Nephron progenitor cell (in vitro differentiated cells): ENCODE results near the gene SAP30L.

Experiments
- DNase-seq: peaks from one replicate; pipeline ENCODE4 v3.0.0; 2021
- H3K27ac Mint-ChIP-seq: 2 replicates; pipeline ENCODE4 v1.8.0; 2021; ENCODE audit warnings: mild to moderate bottlenecking, moderate library complexity, mixed read lengths
- H3K27me3 Mint-ChIP-seq: 2 replicates; pipeline ENCODE4 v1.8.0; 2021; ENCODE audit warnings: mild to moderate bottlenecking, low read depth, mixed read lengths; ENCODE audit not compliant: poor library complexity
- H3K36me3 Mint-ChIP-seq: 2 replicates; pipeline ENCODE4 v1.8.0; 2021; ENCODE audit warnings: low read depth, mixed read lengths
- H3K4me1 Mint-ChIP-seq: 2 replicates; pipeline ENCODE4 v1.8.0; 2021; ENCODE audit warnings: mixed read lengths
- H3K4me3 Mint-ChIP-seq: 2 replicates; pipeline ENCODE4 v1.8.0; 2021; ENCODE audit warnings: mild to moderate bottlenecking, moderate library complexity, mixed read lengths
- H3K9me3 Mint-ChIP-seq: 2 replicates; pipeline ENCODE4 v1.8.0; 2021; ENCODE audit warnings: mild to moderate bottlenecking, moderate library complexity, mixed read lengths
- TF ChIP-seq, protein P1 (sequence below): fragments of 200-600 bp; sonication (generic); IDR thresholded peaks from 2 replicates; pipeline ENCODE4 v1.5.0; 2021; ENCODE audit warnings: antibody characterized with exemption

SAP30L gene

DNA sequence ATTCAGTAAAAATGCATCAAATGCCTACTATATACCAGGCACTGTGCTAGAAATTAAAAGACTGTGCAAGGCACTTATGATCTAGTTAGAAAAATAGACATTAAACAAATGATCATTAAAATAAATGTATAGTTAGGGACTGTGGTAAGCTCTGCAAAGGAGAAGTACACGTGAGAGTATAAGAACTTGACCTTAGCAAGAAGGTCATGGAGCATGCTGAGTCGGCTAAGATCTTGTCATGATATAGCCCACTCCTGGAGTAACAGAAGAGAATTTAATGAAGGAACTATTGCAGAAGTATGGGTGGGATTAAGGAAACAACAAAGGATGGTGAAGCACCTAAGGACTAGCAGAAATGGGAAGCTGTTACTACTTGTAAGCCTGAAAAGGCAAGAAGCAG lies 23.5 kb upstream of the SAP30L start:
- peaks cover 12% of the 10 kb centered on the region for H3K4me1 Mint-ChIP-seq
- H3K27me3 Mint-ChIP-seq, result no peaks in the 10 kb centered on the region
- H3K4me3 Mint-ChIP-seq, result no peak overlapping the region
- H3K27ac Mint-ChIP-seq, result no peak overlapping the region
- peaks cover 44% of the 10 kb centered on the region for H3K36me3 Mint-ChIP-seq
- H3K9me3 Mint-ChIP-seq, result peaks cover 34% of the 10 kb centered on the region
- no peak for DNase-seq
- TF ChIP-seq, protein P1, sequence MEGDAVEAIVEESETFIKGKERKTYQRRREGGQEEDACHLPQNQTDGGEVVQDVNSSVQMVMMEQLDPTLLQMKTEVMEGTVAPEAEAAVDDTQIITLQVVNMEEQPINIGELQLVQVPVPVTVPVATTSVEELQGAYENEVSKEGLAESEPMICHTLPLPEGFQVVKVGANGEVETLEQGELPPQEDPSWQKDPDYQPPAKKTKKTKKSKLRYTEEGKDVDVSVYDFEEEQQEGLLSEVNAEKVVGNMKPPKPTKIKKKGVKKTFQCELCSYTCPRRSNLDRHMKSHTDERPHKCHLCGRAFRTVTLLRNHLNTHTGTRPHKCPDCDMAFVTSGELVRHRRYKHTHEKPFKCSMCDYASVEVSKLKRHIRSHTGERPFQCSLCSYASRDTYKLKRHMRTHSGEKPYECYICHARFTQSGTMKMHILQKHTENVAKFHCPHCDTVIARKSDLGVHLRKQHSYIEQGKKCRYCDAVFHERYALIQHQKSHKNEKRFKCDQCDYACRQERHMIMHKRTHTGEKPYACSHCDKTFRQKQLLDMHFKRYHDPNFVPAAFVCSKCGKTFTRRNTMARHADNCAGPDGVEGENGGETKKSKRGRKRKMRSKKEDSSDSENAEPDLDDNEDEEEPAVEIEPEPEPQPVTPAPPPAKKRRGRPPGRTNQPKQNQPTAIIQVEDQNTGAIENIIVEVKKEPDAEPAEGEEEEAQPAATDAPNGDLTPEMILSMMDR, result no peak

DNA sequence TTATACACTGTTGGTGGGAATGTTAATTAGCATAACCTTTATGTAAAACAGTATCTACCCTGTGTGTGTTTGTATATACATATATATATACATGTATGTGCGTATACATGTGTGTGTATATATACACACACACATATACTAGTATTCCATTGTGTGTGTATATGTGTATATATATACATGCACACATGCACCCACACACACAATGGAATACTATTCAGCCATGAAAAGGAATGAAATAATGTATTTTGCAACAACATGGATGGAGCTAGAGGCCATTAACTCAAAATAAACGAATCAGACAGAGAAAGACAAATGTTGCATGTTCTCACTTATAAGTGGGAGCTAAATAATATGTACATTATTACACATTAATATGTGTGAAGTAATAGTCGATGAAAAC lies 17.6 kb upstream of the SAP30L start:
- H3K4me3 Mint-ChIP-seq, result no peak overlapping the region
- peaks cover 15% of the 10 kb centered on the region for H3K9me3 Mint-ChIP-seq
- H3K4me1 Mint-ChIP-seq, result no peaks in the 10 kb centered on the region
- H3K27ac Mint-ChIP-seq, result no peak overlapping the region
- peaks cover 3% of the 10 kb centered on the region for H3K27me3 Mint-ChIP-seq
- peaks cover 28% of the 10 kb centered on the region for H3K36me3 Mint-ChIP-seq
- TF ChIP-seq, protein P1, result no peak
- no peak for DNase-seq

DNA sequence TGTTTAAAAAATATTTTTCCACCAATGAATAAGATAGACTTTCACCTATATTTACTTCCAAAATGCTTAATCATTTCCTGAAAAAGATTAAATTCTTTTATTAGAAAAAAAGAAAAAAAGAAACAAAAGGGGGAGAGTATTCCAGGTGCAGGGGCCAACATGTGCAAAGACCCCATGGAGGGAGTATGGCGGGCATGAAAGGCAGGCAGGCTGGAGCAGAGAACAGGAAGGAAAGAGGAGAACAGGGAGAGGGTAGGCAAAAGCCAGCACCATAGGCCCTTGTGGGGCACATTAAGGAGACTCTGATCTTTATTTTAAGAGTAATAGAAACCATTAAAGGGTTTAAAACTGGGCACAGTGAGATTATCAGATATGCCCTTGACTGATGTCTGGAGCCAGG lies 16.5 kb upstream of the SAP30L start:
- Mint-ChIP-seq H3K27ac (peak overlapping the region; percentile 29), H3K9me3 (peaks cover 3% of the 10 kb centered on the region), H3K36me3 (peaks cover 24% of the 10 kb centered on the region), H3K27me3 (peaks cover 3% of the 10 kb centered on the region), H3K4me3 (no peak overlapping the region), H3K4me1 (no peaks in the 10 kb centered on the region)
- DNase-seq, result no peak
- TF ChIP-seq, protein P1, result no peak

DNA sequence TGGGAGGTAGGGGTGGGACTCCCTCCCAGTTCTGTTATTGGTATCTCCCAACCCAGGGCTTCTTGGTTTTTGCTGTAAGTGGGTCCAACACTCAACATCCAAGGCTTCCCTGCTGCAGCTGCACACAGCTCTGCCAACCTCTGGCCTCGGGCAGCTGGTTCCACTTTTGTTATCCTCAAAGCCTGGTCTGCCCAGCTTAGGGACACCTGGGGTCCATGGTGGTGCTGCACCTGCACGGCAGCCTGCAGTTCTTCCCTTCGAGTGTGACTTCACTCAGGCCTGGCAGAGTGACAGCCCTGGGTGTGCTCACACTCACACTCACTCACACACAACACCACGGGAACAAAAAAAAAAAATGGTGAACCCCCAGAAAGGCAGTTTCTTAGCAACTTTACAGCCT lies 15.3 kb upstream of the SAP30L start:
- Mint-ChIP-seq H3K9me3 (peaks cover under 1% of the 10 kb centered on the region), H3K27ac (no peak overlapping the region), H3K36me3 (peaks cover 30% of the 10 kb centered on the region), H3K27me3 (peaks cover 3% of the 10 kb centered on the region), H3K4me1 (no peaks in the 10 kb centered on the region), H3K4me3 (no peak overlapping the region)
- TF ChIP-seq, protein P1, result no peak
- no peak for DNase-seq

DNA sequence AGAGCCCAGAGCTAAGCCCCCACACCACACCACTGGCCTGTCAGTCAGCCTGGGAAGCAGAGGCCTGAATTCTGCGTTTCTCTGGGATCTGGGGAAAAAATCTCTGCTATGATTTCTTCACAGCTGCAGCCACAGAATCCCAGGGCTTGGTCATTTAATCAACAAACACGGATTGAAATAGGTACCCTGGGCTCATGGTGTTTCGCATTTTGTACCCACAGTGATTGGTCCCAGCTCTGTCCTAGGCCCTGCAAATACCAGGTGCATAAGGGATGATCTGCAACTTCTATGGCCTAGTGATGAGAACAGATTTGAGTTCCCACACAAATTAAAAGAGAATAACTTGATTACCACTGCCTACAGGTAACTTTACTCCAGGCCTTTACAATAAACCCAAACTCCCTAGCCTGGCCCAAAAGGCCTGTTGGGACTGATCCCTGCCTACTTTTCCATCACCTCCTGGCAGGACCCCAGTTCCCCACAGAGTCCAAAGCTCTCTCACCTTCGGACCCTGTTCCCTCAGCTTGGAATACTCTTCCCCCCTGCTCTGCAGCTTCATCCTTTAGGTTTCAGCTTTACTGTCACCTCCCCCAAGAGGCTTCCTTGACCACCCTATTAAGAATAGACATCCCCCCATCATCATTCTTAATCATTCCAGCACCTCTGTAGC lies 14.7 kb upstream of the SAP30L start:
- Mint-ChIP-seq H3K27ac (no peak overlapping the region), H3K27me3 (peaks cover 3% of the 10 kb centered on the region), H3K4me1 (no peaks in the 10 kb centered on the region), H3K9me3 (peaks cover 5% of the 10 kb centered on the region), H3K4me3 (no peak overlapping the region), H3K36me3 (peaks cover 36% of the 10 kb centered on the region)
- DNase-seq, result no peak
- TF ChIP-seq, protein P1, result no peak

DNA sequence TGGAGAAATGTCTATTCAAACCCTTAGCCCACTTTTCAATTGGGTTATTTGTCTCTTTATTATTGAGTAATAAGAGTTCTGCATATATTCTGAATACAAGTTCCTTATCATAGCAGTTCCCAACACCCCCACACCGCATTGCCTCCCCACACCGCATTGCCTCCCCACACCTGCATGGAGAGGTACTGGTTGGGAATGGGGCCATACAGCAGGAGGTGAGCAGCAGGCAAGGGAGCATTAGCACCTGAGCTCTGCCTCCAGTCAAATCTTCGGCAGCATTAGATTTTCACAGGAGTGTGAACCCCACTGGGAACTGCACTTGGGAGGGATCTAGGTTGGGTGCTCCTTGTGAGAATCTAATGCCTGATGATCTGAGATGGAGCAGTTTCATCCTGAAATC lies 10.6 kb upstream of the SAP30L start:
- Mint-ChIP-seq H3K27me3 (peaks cover 6% of the 10 kb centered on the region), H3K36me3 (peaks cover 47% of the 10 kb centered on the region), H3K4me1 (no peaks in the 10 kb centered on the region), H3K4me3 (no peak overlapping the region), H3K9me3 (peaks cover 5% of the 10 kb centered on the region), H3K27ac (no peak overlapping the region)
- TF ChIP-seq, protein P1, result no peak
- no peak for DNase-seq
